ENCODE data around the gene KRTAP4-8.

DNA sequence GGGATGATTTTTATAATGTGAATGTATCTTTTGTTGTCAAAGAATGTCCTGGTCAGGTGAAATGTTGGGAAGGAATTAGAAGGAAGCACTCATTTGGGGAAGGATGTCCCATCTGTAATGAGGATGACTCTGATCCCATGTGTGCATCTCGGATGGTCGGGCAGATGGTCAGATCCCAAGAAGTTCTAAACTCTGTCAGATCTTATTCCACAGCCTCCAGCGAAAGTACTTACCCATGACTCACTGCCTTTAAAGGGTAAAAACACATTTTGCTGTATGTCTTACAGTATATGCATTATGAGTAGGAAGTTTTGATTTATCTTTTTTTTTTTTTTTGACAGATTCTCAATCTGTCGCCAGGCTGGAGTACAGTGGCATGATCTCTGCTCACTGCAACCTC, 20.8 kb upstream of the KRTAP4-8 start:
- TF ChIP-seq, protein P1, sequence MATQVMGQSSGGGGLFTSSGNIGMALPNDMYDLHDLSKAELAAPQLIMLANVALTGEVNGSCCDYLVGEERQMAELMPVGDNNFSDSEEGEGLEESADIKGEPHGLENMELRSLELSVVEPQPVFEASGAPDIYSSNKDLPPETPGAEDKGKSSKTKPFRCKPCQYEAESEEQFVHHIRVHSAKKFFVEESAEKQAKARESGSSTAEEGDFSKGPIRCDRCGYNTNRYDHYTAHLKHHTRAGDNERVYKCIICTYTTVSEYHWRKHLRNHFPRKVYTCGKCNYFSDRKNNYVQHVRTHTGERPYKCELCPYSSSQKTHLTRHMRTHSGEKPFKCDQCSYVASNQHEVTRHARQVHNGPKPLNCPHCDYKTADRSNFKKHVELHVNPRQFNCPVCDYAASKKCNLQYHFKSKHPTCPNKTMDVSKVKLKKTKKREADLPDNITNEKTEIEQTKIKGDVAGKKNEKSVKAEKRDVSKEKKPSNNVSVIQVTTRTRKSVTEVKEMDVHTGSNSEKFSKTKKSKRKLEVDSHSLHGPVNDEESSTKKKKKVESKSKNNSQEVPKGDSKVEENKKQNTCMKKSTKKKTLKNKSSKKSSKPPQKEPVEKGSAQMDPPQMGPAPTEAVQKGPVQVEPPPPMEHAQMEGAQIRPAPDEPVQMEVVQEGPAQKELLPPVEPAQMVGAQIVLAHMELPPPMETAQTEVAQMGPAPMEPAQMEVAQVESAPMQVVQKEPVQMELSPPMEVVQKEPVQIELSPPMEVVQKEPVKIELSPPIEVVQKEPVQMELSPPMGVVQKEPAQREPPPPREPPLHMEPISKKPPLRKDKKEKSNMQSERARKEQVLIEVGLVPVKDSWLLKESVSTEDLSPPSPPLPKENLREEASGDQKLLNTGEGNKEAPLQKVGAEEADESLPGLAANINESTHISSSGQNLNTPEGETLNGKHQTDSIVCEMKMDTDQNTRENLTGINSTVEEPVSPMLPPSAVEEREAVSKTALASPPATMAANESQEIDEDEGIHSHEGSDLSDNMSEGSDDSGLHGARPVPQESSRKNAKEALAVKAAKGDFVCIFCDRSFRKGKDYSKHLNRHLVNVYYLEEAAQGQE (IDR thresholded peaks at IDR 0.05; ENCODE audit: insufficient read depth in 1 of 2, low read depth in 2 of 2, low read length in 2 of 2) = no peak
- TF ChIP-seq POLR2AphosphoS5 (IDR thresholded peaks at IDR 0.05; ENCODE audit: low read depth, low read length) (no peak), SIN3A (IDR thresholded peaks at IDR 0.05; ENCODE audit: borderline replicate concordance, insufficient read depth, low read length) (no peak)

Measured in PFSK-1 (cell line).